ENCODE measurements around the gene FSTL4.

- TF ChIP-seq CTCF (IDR thresholded peaks at IDR 0.05), result peak in 1 of 6 experiments; percentile 3
- no peak for TF ChIP-seq POLR2A (IDR thresholded peaks at IDR 0.05)
These were observed at the start of gene FSTL4 for GRCh38 chr5:133612249-133612860.

All from Peyer's patch (tissue), 4 donors.